Astrocyte of the cerebellum (primary cell): ENCODE results near the gene JTB.
A peak's percentile ranks its signal among the peaks of the same experiment; 100 is the strongest.
"Not testable (repeated sequence)": the region's sequence is repeated elsewhere in the genome, so short reads cannot be mapped to it uniquely, and the experiment has no call there.

Experiments
- DNase-seq: peaks from one replicate; pipeline ENCODE4 v3.0.0-alpha.2; 2011; ENCODE audit warnings: low read depth
- H3K4me3 ChIP-seq: 2 replicates; pipeline ENCODE4 v1.5.1; 2011; ENCODE audit warnings: mild to moderate bottlenecking, low read depth, low read length, moderate library complexity
- CTCF ChIP-seq: IDR thresholded peaks from 2 replicates; pipeline ENCODE4 v1.5.1; 2012; ENCODE audit warnings: low read length, low read depth, moderate library complexity, mild to moderate bottlenecking; ENCODE audit errors: missing control alignments
- in situ Hi-C: cut with HindIII; loops from 2 replicates; pipeline ENCODE4 v1.10.0; 2017; ENCODE audit warnings: low sequenced_read_pairs

JTB gene

GRCh38 chr1:153977250-153978240, at the start of gene JTB:
Gene JTB, minus strand, starts transcription at chr1:153977674. Its CDS starts 422 bp downstream, at chr1:153977252.
- in situ Hi-C loops, result no loop called here
- H3K4me3 ChIP-seq, result peak within 1 kb of the TSS; percentile 97
- no peak for DNase-seq
- no peak for TF ChIP-seq CTCF

- no peak for DNase-seq
- no peak overlapping the region for H3K4me3 ChIP-seq
- in situ Hi-C loops, result loop anchor here (5.0 kb wide), 1 partner anchor 42 kb away; no protein-coding TSS in a partner anchor
- no peak for TF ChIP-seq CTCF
These were observed 42.5 kb upstream of the JTB start for GRCh38 chr1:154019940-154020339.

GRCh38 chr1:154019269-154019668, 41.8 kb upstream of the JTB start:
- in situ Hi-C loops, result no loop called here
- DNase-seq, result no peak
- H3K4me3 ChIP-seq, result no peak overlapping the region
- TF ChIP-seq CTCF, result no peak

GRCh38 chr1:154014154-154014907, 36.9 kb upstream of the JTB start:
- DNase-seq, result no peak
- in situ Hi-C loops, result no loop called here
- TF ChIP-seq CTCF, result no peak

GRCh38 chr1:154012543-154012942, 35.1 kb upstream of the JTB start:
- H3K4me3 ChIP-seq, in situ Hi-C loops, DNase-seq: not testable (repeated sequence)

More at GRCh38 chr1:154014154-154014907, 36.9 kb upstream of the JTB start:
- H3K4me3 ChIP-seq, result no peak overlapping the region

- no peak for DNase-seq
- no peak for TF ChIP-seq CTCF
- in situ Hi-C loops, result no loop called here
- H3K4me3 ChIP-seq, result no peak overlapping the region
These were observed 34.7 kb upstream of the JTB start for GRCh38 chr1:154012129-154012528.
